ENCODE measurements around the gene SIK3. TPM values are rescaled to one million over a fixed set of nuclear protein-coding genes. Genes with fewer than 3 reads are reported as not detected.
A peak's percentile ranks its signal among the peaks of the same experiment; 100 is the strongest.

Gene SIK3
- total and polyA plus RNA-seq, 2 experiments from 2014 or later: 6.1 to 33.9 TPM

- Histone ChIP-seq H3K79me2 (replicated peaks; ENCODE audit: insufficient read depth) (peaks cover 99% of the 10 kb centered on the region), H4K20me1 (replicated peaks; ENCODE audit: insufficient read depth) (peaks cover 13% of the 10 kb centered on the region; the same call in 1 of the 2 replicates), H3K4me1 (ENCODE audit: insufficient read depth) (peaks cover 28% of the 10 kb centered on the region), H3F3A (replicated peaks; ENCODE audit: low read depth) (no peaks in the 10 kb centered on the region), H3K4me3 (0 out of 2 replicates have a peak overlapping the region, but pooled peaks have one; percentile 1), H3K9me2 (ENCODE audit: insufficient read depth) (no peaks in the 10 kb centered on the region), H3K27ac (ENCODE audit: low read depth) (peak overlapping the region; percentile 63), H3K27me3 (ENCODE audit: insufficient read depth) (no peaks in the 10 kb centered on the region), H3K36me3 (ENCODE audit: insufficient read depth) (no peaks in the 10 kb centered on the region), H2AFZ (no peak overlapping the region), H3K4me2 (peak overlapping the region; percentile 53)
- no peaks in the 10 kb centered on the region for H3K27me3 Mint-ChIP-seq (ENCODE audit: insufficient read depth, low read depth, poor library complexity)
- DNase-seq (ENCODE audit: low spot score) (peak; percentile 17), ATAC-seq (peak; percentile 31; the same call in 2 of the 3 replicates)
- H3K9me3 Mint-ChIP-seq: no peaks in the 10 kb centered on the region
- peaks cover 29% of the 10 kb centered on the region for H3K4me1 Mint-ChIP-seq
- H3K4me3 Mint-ChIP-seq: no peak overlapping the region
- H3K36me3 Mint-ChIP-seq (ENCODE audit: low read depth): no peaks in the 10 kb centered on the region; the same call in 2 of the 3 replicates
- no peak for TF ChIP-seq REST (IDR thresholded peaks at IDR 0.05; ENCODE audit: unreplicated experiment)
- TF ChIP-seq ETS1 (IDR thresholded peaks at IDR 0.05): no peak
- TF ChIP-seq ZNF114 (CRISPR knock-in tag; IDR thresholded peaks at IDR 0.05): no peak
- no peak for TF ChIP-seq EZH2 (IDR thresholded peaks at IDR 0.05; ENCODE audit: low read depth, unreplicated experiment)
- H3K27ac Mint-ChIP-seq: peak overlapping the region; percentile 78
These were observed 21.1 kb downstream of the SIK3 start for GRCh38 chr11:117076941-117077691.

- peaks cover 9% of the 10 kb centered on the region; the same call in 1 of the 2 replicates for H4K20me1 ChIP-seq (replicated peaks; ENCODE audit: insufficient read depth)
- TF ChIP-seq ETS1 (IDR thresholded peaks at IDR 0.05): no peak
- TF ChIP-seq STAT1 (IDR thresholded peaks at IDR 0.05; ENCODE audit: unreplicated experiment): no peak
- TF ChIP-seq POLR2AphosphoS5 (IDR thresholded peaks at IDR 0.05; ENCODE audit: low read depth): no peak
- no peak for TF ChIP-seq CREB1 (CRISPR knock-in tag; IDR thresholded peaks at IDR 0.05; ENCODE audit: low read depth)
- no peak for TF ChIP-seq CTCF (conservative IDR thresholded peaks at IDR 0.05; ENCODE audit: low read depth in 2 of 2)
- TF ChIP-seq EZH2phosphoT487 (IDR thresholded peaks at IDR 0.05; ENCODE audit: unreplicated experiment): no peak
- no peak for TF ChIP-seq JUNB (IDR thresholded peaks at IDR 0.05; ENCODE audit: unreplicated experiment)
- DNase-seq (ENCODE audit: low spot score): no peak
These were observed 23.0 kb downstream of the SIK3 start for GRCh38 chr11:117075186-117075585.

More at GRCh38 chr11:117075186-117075585, 23.0 kb downstream of the SIK3 start:
- no peak overlapping the region for H3K27ac Mint-ChIP-seq
- Histone ChIP-seq H2AFZ (no peak overlapping the region), H3K27me3 (ENCODE audit: insufficient read depth) (no peaks in the 10 kb centered on the region), H3K4me1 (ENCODE audit: insufficient read depth) (peaks cover 28% of the 10 kb centered on the region), H3K79me2 (replicated peaks; ENCODE audit: insufficient read depth) (peaks cover 99% of the 10 kb centered on the region), H3F3A (replicated peaks; ENCODE audit: low read depth) (no peaks in the 10 kb centered on the region), H3K4me3 (no peak overlapping the region), H3K9me2 (ENCODE audit: insufficient read depth) (no peaks in the 10 kb centered on the region), H3K27ac (ENCODE audit: low read depth) (no peak overlapping the region), H3K4me2 (no peak overlapping the region), H3K36me3 (ENCODE audit: insufficient read depth) (no peaks in the 10 kb centered on the region)
- H3K27me3 Mint-ChIP-seq (ENCODE audit: insufficient read depth, low read depth, poor library complexity): peaks cover 1% of the 10 kb centered on the region
- H3K9me3 Mint-ChIP-seq: no peaks in the 10 kb centered on the region
- no peak overlapping the region for H3K4me3 Mint-ChIP-seq
- no peak for ATAC-seq
- peaks cover 32% of the 10 kb centered on the region for H3K4me1 Mint-ChIP-seq
- H3K36me3 Mint-ChIP-seq (ENCODE audit: low read depth): no peaks in the 10 kb centered on the region; the same call in 2 of the 3 replicates

Data from GM23338 (cell line).